Liver (tissue), 9 donors: Measurements from ENCODE around the gene LMNTD2. TPM values are rescaled to one million over a fixed set of nuclear protein-coding genes. Genes with fewer than 3 reads are reported as not detected.

Experiments
- DNase-seq: peaks from one replicate; pipeline ENCODE4 v3.0.0-alpha.2; 2017; ENCODE audit warnings: low spot score
- H3K27ac ChIP-seq, 2 donors: one replicate each; pipeline ENCODE4 v1.7.0; 2013; ENCODE audit warnings: inconsistent platforms in 2 of 2, low read length in 2 of 2, control low read depth in 1 of 2, low read depth in 1 of 2, mild to moderate bottlenecking in 1 of 2
- H3K27me3 ChIP-seq, 4 donors: one replicate each; pipeline versions ENCODE4 v1.6.1 to v1.7.0; 2013; ENCODE audit warnings: low read length in 3 of 4, inconsistent platforms in 1 of 4, mild to moderate bottlenecking in 1 of 4, moderate library complexity in 1 of 4; ENCODE audit not compliant: control insufficient read depth in 4 of 4, insufficient read depth in 4 of 4
- H3K36me3 ChIP-seq, 4 donors: one replicate each; pipeline versions ENCODE4 v1.6.1 to v1.7.0; 2013; ENCODE audit warnings: low read length in 3 of 4, mild to moderate bottlenecking in 3 of 4, low read depth in 1 of 4, moderate library complexity in 1 of 4; ENCODE audit not compliant: control insufficient read depth in 4 of 4, insufficient read depth in 3 of 4
- H3K4me1 ChIP-seq, 4 donors: one replicate each; pipeline versions ENCODE4 v1.6.1 to v1.7.0; 2013; ENCODE audit warnings: low read length in 3 of 4, mild to moderate bottlenecking in 3 of 4, moderate library complexity in 1 of 4; ENCODE audit not compliant: control insufficient read depth in 4 of 4, insufficient read depth in 4 of 4
- H3K4me3 ChIP-seq, 3 donors: one replicate each; pipeline versions ENCODE4 v1.6.1 to v1.7.0; 2013; ENCODE audit warnings: low read length in 3 of 3, control low read depth in 1 of 3, low read depth in 1 of 3, mild to moderate bottlenecking in 1 of 3
- H3K9ac ChIP-seq, 2 donors: one replicate each; pipeline ENCODE4 v1.7.0; 2013; ENCODE audit warnings: low read length in 2 of 2, mild to moderate bottlenecking in 2 of 2, moderate library complexity in 2 of 2, control low read depth in 1 of 2, low read depth in 1 of 2
- H3K9me3 ChIP-seq, 4 donors: one replicate each; pipeline versions ENCODE4 v1.6.1 to v1.7.0; 2013; ENCODE audit warnings: low read length in 3 of 4; ENCODE audit not compliant: control insufficient read depth in 4 of 4
- ATF3 ChIP-seq: IDR thresholded peaks from 2 replicates; pipeline ENCODE4 v1.6.1; 2016; ENCODE audit warnings: antibody characterized with exemption
- CTCF ChIP-seq: fragments of 150-350 bp; IDR thresholded peaks from 2 replicates; pipeline ENCODE4 v1.5.1; 2017; ENCODE audit warnings: improper control_type of control experiment, low read depth, low read length; ENCODE audit not compliant: missing input control
- EGR1 ChIP-seq, 2 donors: IDR thresholded peaks; 2 replicates each; pipeline ENCODE4 v1.6.1; 2016 to 2018; ENCODE audit warnings: antibody characterized with exemption in 2 of 2, low read depth in 2 of 2
- FOXA1 ChIP-seq: IDR thresholded peaks from 2 replicates; pipeline ENCODE4 v1.6.1; 2016; ENCODE audit warnings: antibody characterized with exemption
- GABPA ChIP-seq, 2 donors: IDR thresholded peaks in 1 of 2; conservative IDR thresholded peaks in 1 of 2; 2 replicates each; pipeline ENCODE4 v1.6.1; 2016; ENCODE audit warnings: antibody characterized with exemption in 2 of 2, mild to moderate bottlenecking in 1 of 2, moderate library complexity in 1 of 2
- HNF4G ChIP-seq: IDR thresholded peaks from 2 replicates; pipeline ENCODE4 v1.6.1; 2016; ENCODE audit warnings: antibody characterized with exemption
- JUND ChIP-seq, 2 donors: IDR thresholded peaks; 2 replicates each; pipeline ENCODE4 v1.6.1; 2016; ENCODE audit warnings: antibody characterized with exemption in 2 of 2
- NR2F2 ChIP-seq: IDR thresholded peaks from 2 replicates; pipeline ENCODE4 v1.6.1; 2016; ENCODE audit warnings: antibody characterized with exemption
- RAD21 ChIP-seq, 2 donors: IDR thresholded peaks; 2 replicates each; pipeline ENCODE4 v1.6.1; 2016; ENCODE audit warnings: antibody characterized with exemption in 2 of 2, mild to moderate bottlenecking in 2 of 2
- RXRA ChIP-seq, 2 donors: IDR thresholded peaks; 2 replicates each; pipeline ENCODE4 v1.6.1; 2017 to 2018; ENCODE audit warnings: antibody characterized with exemption in 2 of 2, mild to moderate bottlenecking in 1 of 2
- SP1 ChIP-seq: IDR thresholded peaks from 2 replicates; pipeline ENCODE4 v1.6.1; 2018; ENCODE audit warnings: antibody characterized with exemption, mild to moderate bottlenecking
- YY1 ChIP-seq: IDR thresholded peaks from 2 replicates; pipeline ENCODE4 v1.6.1; 2016; ENCODE audit warnings: antibody characterized with exemption, mild to moderate bottlenecking
- WGBS: extraction: QIAGEN DNeasy Blood & Tissue Kit; methylation state at CpG from one replicate; pipeline ENCODE4 v1.1.7; 2013; 5-methylcytosine and 5-hydroxymethylcytosine counted together
- polyA plus RNA-seq, 2 donors: library from polyadenylated mRNA; stranded (reverse) in 1 of 2; unstranded in 1 of 2; fragments of 200-250 nt in 1 of 2; fragments of >200 nt in 1 of 2; fragmentation: Nextera tagmentation in 1 of 2; extraction: Ambion mirVana in 1 of 2; gene quantifications; one replicate each; pipeline versions ENCODE4 v1.2.1 to v1.2.3, GENCODE V29; 2013 to 2015
- total RNA-seq, 2 donors: library from RNA; depleted of rRNA; stranded (reverse); fragments of >200 nt; gene quantifications; one replicate each; pipeline ENCODE4 v1.2.3, GENCODE V29; 2014
- TF ChIP-seq, protein P1 (sequence below): IDR thresholded peaks from 2 replicates; pipeline ENCODE4 v1.6.1; 2016; ENCODE audit warnings: antibody characterized with exemption, mild to moderate bottlenecking
- TF ChIP-seq, protein P2 (sequence below): IDR thresholded peaks from 2 replicates; pipeline ENCODE4 v1.6.1; 2016; ENCODE audit warnings: antibody characterized with exemption
- TF ChIP-seq, protein P3 (sequence below): IDR thresholded peaks from 2 replicates; pipeline ENCODE4 v1.6.1; 2016; ENCODE audit warnings: antibody characterized with exemption
- donor health status: healthy.
- donor health status: healthy.
- donor health status: healthy.
- donor health status: healthy.
- donor health status: healthy.

Gene LMNTD2
- total and polyA plus RNA-seq, 4 donors = 1.2 to 4.6 (median 2.3) TPM

DNA sequence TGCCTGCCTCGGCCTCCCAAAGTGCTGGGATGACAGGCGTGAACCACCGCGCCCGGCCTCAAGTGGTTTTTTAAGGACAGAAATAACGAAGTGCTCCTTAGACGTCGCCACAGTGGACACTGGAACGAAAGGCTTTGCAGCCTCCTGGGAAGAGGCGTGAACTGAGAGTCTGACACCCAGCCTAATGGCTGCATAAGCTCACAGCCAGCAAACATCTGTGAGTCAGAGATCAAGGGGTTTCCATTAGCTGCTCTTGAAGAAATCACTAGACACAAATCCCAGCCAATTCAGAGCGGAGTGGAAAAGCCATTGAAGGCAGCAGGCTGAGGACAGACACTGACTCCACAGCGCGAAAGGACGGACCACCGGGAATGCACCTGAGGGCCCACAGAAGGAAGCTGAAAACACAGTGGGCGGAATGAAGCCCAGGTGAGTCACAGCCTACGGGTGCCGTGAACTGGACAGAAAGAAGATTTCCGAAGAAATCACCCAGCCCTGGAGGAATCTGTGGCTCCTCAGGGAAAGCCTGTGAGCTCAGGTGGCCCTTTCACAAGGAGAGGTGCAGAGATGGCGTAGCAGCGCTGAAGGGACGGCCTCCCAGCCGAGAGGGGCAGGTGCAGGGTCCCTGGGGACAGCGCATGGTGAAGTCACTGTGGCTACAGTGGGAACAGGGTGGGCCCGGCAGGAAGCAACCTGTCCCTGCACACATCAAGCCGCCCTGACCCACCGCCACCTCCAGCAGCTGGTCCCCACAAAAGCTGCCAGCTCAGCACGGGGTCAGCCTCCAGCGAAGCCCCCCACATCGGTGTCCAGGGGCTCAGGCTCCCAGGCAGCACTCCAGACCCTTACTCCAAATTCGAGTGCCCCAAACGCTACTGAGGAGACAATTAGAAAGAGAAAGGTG is 11.6 kb downstream of the LMNTD2 start:
- no peaks in the 10 kb centered on the region for H3K27me3 ChIP-seq
- H3K4me3 ChIP-seq = no peak overlapping the region
- H3K9me3 ChIP-seq = no peaks in the 10 kb centered on the region
- no peak overlapping the region for H3K27ac ChIP-seq
- no peak for TF ChIP-seq GABPA (IDR thresholded peaks at IDR 0.05 in 1 of 2, conservative IDR thresholded peaks at IDR 0.05 in 1 of 2)
- no peak for TF ChIP-seq HNF4G
- TF ChIP-seq, protein P1, sequence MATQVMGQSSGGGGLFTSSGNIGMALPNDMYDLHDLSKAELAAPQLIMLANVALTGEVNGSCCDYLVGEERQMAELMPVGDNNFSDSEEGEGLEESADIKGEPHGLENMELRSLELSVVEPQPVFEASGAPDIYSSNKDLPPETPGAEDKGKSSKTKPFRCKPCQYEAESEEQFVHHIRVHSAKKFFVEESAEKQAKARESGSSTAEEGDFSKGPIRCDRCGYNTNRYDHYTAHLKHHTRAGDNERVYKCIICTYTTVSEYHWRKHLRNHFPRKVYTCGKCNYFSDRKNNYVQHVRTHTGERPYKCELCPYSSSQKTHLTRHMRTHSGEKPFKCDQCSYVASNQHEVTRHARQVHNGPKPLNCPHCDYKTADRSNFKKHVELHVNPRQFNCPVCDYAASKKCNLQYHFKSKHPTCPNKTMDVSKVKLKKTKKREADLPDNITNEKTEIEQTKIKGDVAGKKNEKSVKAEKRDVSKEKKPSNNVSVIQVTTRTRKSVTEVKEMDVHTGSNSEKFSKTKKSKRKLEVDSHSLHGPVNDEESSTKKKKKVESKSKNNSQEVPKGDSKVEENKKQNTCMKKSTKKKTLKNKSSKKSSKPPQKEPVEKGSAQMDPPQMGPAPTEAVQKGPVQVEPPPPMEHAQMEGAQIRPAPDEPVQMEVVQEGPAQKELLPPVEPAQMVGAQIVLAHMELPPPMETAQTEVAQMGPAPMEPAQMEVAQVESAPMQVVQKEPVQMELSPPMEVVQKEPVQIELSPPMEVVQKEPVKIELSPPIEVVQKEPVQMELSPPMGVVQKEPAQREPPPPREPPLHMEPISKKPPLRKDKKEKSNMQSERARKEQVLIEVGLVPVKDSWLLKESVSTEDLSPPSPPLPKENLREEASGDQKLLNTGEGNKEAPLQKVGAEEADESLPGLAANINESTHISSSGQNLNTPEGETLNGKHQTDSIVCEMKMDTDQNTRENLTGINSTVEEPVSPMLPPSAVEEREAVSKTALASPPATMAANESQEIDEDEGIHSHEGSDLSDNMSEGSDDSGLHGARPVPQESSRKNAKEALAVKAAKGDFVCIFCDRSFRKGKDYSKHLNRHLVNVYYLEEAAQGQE = no peak
- TF ChIP-seq RAD21 (IDR thresholded peaks at IDR 0.05) = no peak
- no peak for TF ChIP-seq NR2F2
- no peak for TF ChIP-seq YY1
- TF ChIP-seq SP1 = no peak
- TF ChIP-seq, protein P2, sequence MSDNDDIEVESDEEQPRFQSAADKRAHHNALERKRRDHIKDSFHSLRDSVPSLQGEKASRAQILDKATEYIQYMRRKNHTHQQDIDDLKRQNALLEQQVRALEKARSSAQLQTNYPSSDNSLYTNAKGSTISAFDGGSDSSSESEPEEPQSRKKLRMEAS = no peak
- TF ChIP-seq CTCF = no peak
- TF ChIP-seq, protein P3, sequence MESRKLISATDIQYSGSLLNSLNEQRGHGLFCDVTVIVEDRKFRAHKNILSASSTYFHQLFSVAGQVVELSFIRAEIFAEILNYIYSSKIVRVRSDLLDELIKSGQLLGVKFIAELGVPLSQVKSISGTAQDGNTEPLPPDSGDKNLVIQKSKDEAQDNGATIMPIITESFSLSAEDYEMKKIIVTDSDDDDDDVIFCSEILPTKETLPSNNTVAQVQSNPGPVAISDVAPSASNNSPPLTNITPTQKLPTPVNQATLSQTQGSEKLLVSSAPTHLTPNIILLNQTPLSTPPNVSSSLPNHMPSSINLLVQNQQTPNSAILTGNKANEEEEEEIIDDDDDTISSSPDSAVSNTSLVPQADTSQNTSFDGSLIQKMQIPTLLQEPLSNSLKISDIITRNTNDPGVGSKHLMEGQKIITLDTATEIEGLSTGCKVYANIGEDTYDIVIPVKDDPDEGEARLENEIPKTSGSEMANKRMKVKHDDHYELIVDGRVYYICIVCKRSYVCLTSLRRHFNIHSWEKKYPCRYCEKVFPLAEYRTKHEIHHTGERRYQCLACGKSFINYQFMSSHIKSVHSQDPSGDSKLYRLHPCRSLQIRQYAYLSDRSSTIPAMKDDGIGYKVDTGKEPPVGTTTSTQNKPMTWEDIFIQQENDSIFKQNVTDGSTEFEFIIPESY = no peak
- TF ChIP-seq FOXA1 = no peak
- no peak for TF ChIP-seq JUND (IDR thresholded peaks at IDR 0.05)
- no peak for TF ChIP-seq ATF3
- H3K4me1 ChIP-seq = peaks cover 0 to 10% (median 4%) of the 10 kb centered on the region in 4 donors
- 92% methylated on average over 32 of the region's 32 CpGs for WGBS
- no peak for DNase-seq
- H3K9ac ChIP-seq = no peak overlapping the region
- H3K36me3 ChIP-seq = peaks cover 0 to 1% (median 0%) of the 10 kb centered on the region in 4 donors

DNA sequence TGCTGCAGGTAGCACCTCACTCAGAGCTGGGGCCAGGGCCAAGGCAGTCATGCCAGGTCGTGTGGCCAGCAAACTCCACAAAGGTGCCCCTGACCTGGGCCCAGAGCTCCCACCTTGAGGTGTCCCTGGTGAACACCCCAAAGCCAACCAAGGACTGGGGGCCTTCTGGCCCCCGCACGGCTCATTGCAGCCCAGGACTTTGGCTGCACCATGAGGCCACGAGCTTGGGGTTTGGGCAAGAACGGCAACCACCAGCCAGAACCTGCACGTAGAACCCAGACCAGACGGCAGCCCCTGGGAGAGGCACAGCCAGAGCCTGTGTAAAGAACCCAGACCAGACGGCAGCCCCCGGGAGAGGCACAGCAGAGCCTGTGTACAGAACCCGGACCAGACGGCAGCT is 15.4 kb downstream of the LMNTD2 start:
- no peaks in the 10 kb centered on the region for H3K9me3 ChIP-seq
- H3K4me1 ChIP-seq = no peaks in the 10 kb centered on the region
- H3K36me3 ChIP-seq = peaks cover 0 to 1% (median 0%) of the 10 kb centered on the region in 4 donors
- no peak for TF ChIP-seq GABPA (IDR thresholded peaks at IDR 0.05 in 1 of 2, conservative IDR thresholded peaks at IDR 0.05 in 1 of 2)
- TF ChIP-seq ATF3 = no peak
- TF ChIP-seq EGR1 (IDR thresholded peaks at IDR 0.05; ENCODE audit: low read depth in 2 of 2) = no peak
- no peak for TF ChIP-seq NR2F2
- no peak for TF ChIP-seq RXRA (IDR thresholded peaks at IDR 0.05)
- TF ChIP-seq CTCF = no peak
- no peak for TF ChIP-seq YY1
- TF ChIP-seq, protein P3 = no peak
- TF ChIP-seq FOXA1 = no peak
- no peak overlapping the region for H3K4me3 ChIP-seq
- no peak overlapping the region for H3K9ac ChIP-seq
- no peak overlapping the region for H3K27ac ChIP-seq
- H3K27me3 ChIP-seq = no peaks in the 10 kb centered on the region
- 92% methylated on average over 11 of the region's 11 CpGs for WGBS
- DNase-seq = no peak
